Heart right ventricle (tissue), 16 donors: ENCODE measurements around the gene CIB2. TPM values are rescaled to one million over a fixed set of nuclear protein-coding genes. Genes with fewer than 3 reads are reported as not detected.

Experiments used
- ATAC-seq, 8 donors: fragments of 200-7000 bp; cut with Tn5 transposase; one replicate each; pipeline ENCODE4 v1.9.1; 2020; ENCODE audit warnings: mild to moderate bottlenecking in 8 of 8, moderate library complexity in 8 of 8, moderate number of reproducible peaks in 1 of 8
- DNase-seq, 2 donors: peaks; one replicate each; pipeline ENCODE4 v3.0.0-alpha.2; 2020
- H3K27ac ChIP-seq, 10 donors: fragments of 200-600 bp; sonication (generic) in 2 of 10; one replicate each; pipeline versions ENCODE4 v1.5.0 to v1.8.0; 2020 to 2022; ENCODE audit warnings: mild to moderate bottlenecking in 3 of 10
- H3K27me3 ChIP-seq, 7 donors: fragments of 200-600 bp; one replicate each; pipeline ENCODE4 v1.8.0; 2021 to 2022; ENCODE audit warnings: mild to moderate bottlenecking in 2 of 7
- H3K36me3 ChIP-seq, 9 donors: fragments of 200-600 bp; sonication (generic) in 1 of 9; one replicate each; pipeline versions ENCODE4 v1.5.0 to v1.8.0; 2020 to 2022; ENCODE audit warnings: mild to moderate bottlenecking in 2 of 9
- H3K4me1 ChIP-seq, 9 donors: fragments of 200-600 bp; sonication (generic) in 1 of 9; one replicate each; pipeline versions ENCODE4 v1.5.0 to v1.8.0; 2020 to 2022; ENCODE audit warnings: mild to moderate bottlenecking in 4 of 9
- H3K4me3 ChIP-seq, 10 donors: fragments of 200-600 bp; sonication (generic) in 2 of 10; one replicate each; pipeline versions ENCODE4 v1.5.0 to v1.8.0; 2020 to 2022; ENCODE audit warnings: mild to moderate bottlenecking in 7 of 10, moderate library complexity in 2 of 10
- H3K9me3 ChIP-seq, 11 donors: fragments of 200-600 bp in 10 of 11; sonication (generic) in 2 of 11; one replicate each; pipeline versions ENCODE4 v1.5.0 to v1.8.0; 2013 to 2022; ENCODE audit warnings: mild to moderate bottlenecking in 2 of 11, control low read depth in 1 of 11, moderate library complexity in 1 of 11
- WGBS, 2 donors: extraction: QIAGEN DNeasy Blood & Tissue Kit; methylation state at CpG; one replicate each; pipeline ENCODE4 v1.1.7; 2013; ENCODE audit warnings: inconsistent platforms in 1 of 2; 5-methylcytosine and 5-hydroxymethylcytosine counted together
- intact Hi-C, 10 donors: fragments of 100-400 bp; cut with DNase I; formaldehyde crosslinking; loops; one replicate each; pipeline versions ENCODE4 v1.11.1 to v1.14.2; 2022
- polyA plus RNA-seq, 2 donors: library from polyadenylated mRNA; stranded (reverse); fragments of 200-250 nt; gene quantifications; one replicate each; pipeline ENCODE4 v1.2.3, GENCODE V29; 2013
- total RNA-seq, 10 donors: library from RNA; stranded (reverse); fragmentation: NEBNext Ultra II Directional in 3 of 10; extraction: Animal tissue kit (Norgen Biotek cat#: 25700) in 3 of 10; gene quantifications; one replicate each; pipeline versions ENCODE4 v1.2.1 to v1.2.4, GENCODE V29; 2021 to 2023
- TF ChIP-seq, protein P1 (sequence below), 9 donors: fragments of 200-600 bp; sonication (generic) in 2 of 9; IDR thresholded peaks; one replicate each; pipeline versions ENCODE4 v1.5.0 to v1.8.0; 2021 to 2022; ENCODE audit warnings: antibody characterized with exemption in 9 of 9, mild to moderate bottlenecking in 5 of 9, moderate library complexity in 1 of 9
- donor health status: Arrhythmogenic right ventricular cardiomyopathy.
- donor health status: ischemic (EF 13 %, LVEDD 7.1; RV severe dilation, severe dysfunction).
- donor health status: healthy with polysubstance abuse.
- donor health status: DM: no; HTN: yes; CAD: no.
- donor health status: DM: no; HTN: no; CAD: no.
- donor health status: ischemic (EF 25% LVEDD 6.9; RV normal size, moderate dysfunction).
- donor health status: ischemic (EF 25% LVEDD 5.7; RV mildly dilated, moderate dysfunction).
- donor health status: healthy.
- donor health status: DM: yes; HTN: yes; CAD: no.
- donor health status: Ischemic cardiomyopathy.
- donor health status: ischemic (EF 35%, LVEDD 5.7; RV mildly dilated, moderate dysfunction).
- donor health status: nonischemic (EF 11% LVEDD 7.7; RV severe dilation, severe dysfunction).
- donor health status: DM: yes; HTN: yes; CAD: no.
- donor health status: PGD.
- donor health status: ischemic (EF 29% LVEDD 5.4; RV normal size, mild dysfunction).
- donor health status: nonischemic (EF 23%, LVEDD 6.1; RV moderate dilation, normal function).

The CIB2 gene
- total and polyA plus RNA-seq, 12 donors: 2.6 to 32.3 (median 13.7) TPM

DNA sequence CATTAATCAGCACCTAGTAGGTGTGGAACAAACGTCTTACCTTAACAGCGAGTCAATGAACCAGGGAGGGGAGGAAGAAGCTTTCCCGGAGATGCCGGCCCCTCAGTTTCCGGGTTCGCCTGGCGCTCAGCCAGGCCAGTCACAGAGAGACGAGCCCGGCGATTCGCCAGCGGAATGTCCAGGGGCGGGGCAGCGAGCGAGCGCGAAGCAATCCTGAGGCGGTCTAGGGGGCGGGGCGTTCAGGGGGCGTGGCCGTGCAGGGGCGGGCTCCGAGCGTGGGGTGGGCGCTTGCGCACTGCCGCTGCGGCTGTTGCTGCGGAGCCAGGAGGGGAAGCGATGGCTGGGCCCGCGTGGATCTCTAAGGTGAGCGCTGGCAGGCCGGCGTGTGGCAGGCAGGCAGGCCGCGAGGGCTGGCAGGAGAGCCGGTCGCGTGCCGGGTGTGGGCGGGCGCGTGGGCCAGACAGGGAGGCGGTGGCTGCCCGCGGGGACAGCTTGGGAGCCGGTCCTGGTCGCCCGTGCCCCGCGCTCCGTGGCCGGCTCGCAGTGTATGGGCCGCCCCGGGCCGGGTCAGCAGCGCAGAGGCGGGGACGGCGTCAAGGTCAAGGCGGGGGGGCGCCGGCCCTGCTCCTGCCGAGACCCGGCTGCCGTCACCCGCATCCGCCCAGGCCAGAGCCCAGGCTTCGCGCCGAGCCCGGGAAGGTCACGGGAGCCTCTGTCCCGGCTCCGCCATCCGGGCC lies 18.0 kb upstream of the CIB2 start, which contains the start of gene IDH3A:
IDH3A (plus strand) TSS at position 295 of the 737 bp plus-strand sequence; CDS start at position 337, 42 bp downstream.
- intact Hi-C loops: loop anchor here in 1 of 10 donors (2.0 kb wide), 1 partner anchor 18 kb away; the partner anchor contains the start of gene CIB2
- Histone ChIP-seq H3K36me3 (peaks cover 0 to 6% (median 0%) of the 10 kb centered on the region in 9 donors), H3K27me3 (no peaks in the 10 kb centered on the region), H3K4me3 (peak within 1 kb of the TSS; percentile 68 to 88 (median 79)), H3K27ac (peak within 1 kb of the TSS; percentile 79 to 97 (median 92)), H3K4me1 (peaks cover 4 to 61% (median 34%) of the 10 kb centered on the region in 9 donors), H3K9me3 (no peaks in the 10 kb centered on the region)
- TF ChIP-seq, protein P1, sequence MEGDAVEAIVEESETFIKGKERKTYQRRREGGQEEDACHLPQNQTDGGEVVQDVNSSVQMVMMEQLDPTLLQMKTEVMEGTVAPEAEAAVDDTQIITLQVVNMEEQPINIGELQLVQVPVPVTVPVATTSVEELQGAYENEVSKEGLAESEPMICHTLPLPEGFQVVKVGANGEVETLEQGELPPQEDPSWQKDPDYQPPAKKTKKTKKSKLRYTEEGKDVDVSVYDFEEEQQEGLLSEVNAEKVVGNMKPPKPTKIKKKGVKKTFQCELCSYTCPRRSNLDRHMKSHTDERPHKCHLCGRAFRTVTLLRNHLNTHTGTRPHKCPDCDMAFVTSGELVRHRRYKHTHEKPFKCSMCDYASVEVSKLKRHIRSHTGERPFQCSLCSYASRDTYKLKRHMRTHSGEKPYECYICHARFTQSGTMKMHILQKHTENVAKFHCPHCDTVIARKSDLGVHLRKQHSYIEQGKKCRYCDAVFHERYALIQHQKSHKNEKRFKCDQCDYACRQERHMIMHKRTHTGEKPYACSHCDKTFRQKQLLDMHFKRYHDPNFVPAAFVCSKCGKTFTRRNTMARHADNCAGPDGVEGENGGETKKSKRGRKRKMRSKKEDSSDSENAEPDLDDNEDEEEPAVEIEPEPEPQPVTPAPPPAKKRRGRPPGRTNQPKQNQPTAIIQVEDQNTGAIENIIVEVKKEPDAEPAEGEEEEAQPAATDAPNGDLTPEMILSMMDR (IDR thresholded peaks at IDR 0.05): no peak
- 0 to 1% methylated on average over 73 to 79 of the region's 79 CpGs for WGBS, 2 donors
- ATAC-seq: peak; percentile 97 to 99 (median 98)
- peak; percentile 100 for DNase-seq

DNA sequence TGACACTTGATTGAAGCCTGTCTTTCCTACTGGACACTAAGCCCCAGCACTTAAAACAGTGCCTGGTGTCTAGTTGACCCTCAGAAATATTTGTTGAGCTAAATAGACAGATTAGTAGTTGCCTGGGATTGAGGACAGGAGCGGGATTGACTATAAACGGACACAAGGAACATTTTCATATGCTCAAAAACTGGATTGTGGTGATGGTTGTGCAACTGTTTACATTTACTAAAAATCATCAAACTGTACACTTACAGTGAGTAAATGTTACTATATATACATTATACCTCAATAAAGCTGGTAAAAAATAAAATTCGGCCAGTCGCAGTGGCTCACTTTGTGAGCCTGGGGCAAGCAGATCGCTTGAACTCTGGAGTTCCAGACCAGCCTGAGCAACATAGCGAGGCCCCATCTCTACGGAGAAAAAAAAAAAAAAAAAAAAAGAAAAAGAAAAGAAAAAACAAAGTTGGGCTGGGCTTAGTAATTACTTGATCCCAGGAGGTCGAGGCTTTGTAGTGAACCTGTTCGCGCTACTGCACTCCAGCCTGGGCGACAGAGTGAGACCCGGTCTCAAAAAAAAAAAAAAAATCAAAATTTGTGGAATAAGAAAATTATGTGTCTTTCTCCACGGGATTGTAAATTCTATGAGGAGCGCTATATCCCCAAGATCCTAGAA lies 17.3 kb upstream of the CIB2 start:
- H3K4me1 ChIP-seq: peaks cover 4 to 54% (median 30%) of the 10 kb centered on the region in 9 donors
- peak overlapping the region in 9 of 10 donors; percentile 71 to 88 (median 79) for H3K4me3 ChIP-seq
- no peaks in the 10 kb centered on the region for H3K9me3 ChIP-seq
- intact Hi-C loops: loop anchor here in 1 of 10 donors (2.0 kb wide), 1 partner anchor 18 kb away; the partner anchor contains the start of gene CIB2
- no peak for DNase-seq
- H3K27ac ChIP-seq: peak overlapping the region in 9 of 10 donors; percentile 23 to 97 (median 93)
- ATAC-seq: peak in 1 of 8 donors; percentile 3
- 20 to 21% methylated on average over 14 of the region's 14 CpGs for WGBS, 2 donors
- TF ChIP-seq, protein P1 (IDR thresholded peaks at IDR 0.05): no peak
- no peaks in the 10 kb centered on the region for H3K27me3 ChIP-seq
- peaks cover 0 to 6% (median 0%) of the 10 kb centered on the region in 9 donors for H3K36me3 ChIP-seq

DNA sequence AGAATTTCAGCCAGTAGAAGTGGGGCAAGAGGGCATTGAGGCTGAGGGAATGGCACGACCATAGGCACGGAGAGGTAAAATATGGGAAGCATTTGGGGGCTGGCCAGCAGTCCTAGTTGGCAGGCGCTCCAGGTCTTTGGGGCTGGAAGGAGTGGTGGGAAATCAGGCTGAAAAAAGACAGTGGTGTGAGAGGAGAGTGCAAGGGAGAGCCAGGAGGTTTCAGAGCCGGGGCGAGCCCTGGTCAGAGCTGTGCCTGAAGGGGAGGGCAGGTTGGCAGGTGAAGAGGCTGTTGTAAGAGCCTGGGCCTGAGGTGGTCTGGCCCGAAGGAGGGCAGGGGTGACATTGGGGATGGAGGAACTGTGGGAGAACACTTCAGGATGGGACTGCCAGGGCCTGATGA lies 16.3 kb upstream of the CIB2 start:
- peaks cover 4 to 44% (median 25%) of the 10 kb centered on the region in 9 donors for H3K4me1 ChIP-seq
- no peaks in the 10 kb centered on the region for H3K27me3 ChIP-seq
- no peaks in the 10 kb centered on the region for H3K9me3 ChIP-seq
- peaks cover 0 to 6% (median 0%) of the 10 kb centered on the region in 9 donors for H3K36me3 ChIP-seq
- DNase-seq (peak; percentile 34 to 58), ATAC-seq (peak in 6 of 8 donors; percentile 17 to 53 (median 40))
- H3K27ac ChIP-seq: peak overlapping the region in 7 of 10 donors; percentile 57 to 97 (median 91)
- WGBS, 2 donors: 58 to 77% methylated on average over 6 of the region's 6 CpGs
- intact Hi-C loops: no loop called here
- H3K4me3 ChIP-seq: no peak overlapping the region
- TF ChIP-seq, protein P1 (IDR thresholded peaks at IDR 0.05): no peak

DNA sequence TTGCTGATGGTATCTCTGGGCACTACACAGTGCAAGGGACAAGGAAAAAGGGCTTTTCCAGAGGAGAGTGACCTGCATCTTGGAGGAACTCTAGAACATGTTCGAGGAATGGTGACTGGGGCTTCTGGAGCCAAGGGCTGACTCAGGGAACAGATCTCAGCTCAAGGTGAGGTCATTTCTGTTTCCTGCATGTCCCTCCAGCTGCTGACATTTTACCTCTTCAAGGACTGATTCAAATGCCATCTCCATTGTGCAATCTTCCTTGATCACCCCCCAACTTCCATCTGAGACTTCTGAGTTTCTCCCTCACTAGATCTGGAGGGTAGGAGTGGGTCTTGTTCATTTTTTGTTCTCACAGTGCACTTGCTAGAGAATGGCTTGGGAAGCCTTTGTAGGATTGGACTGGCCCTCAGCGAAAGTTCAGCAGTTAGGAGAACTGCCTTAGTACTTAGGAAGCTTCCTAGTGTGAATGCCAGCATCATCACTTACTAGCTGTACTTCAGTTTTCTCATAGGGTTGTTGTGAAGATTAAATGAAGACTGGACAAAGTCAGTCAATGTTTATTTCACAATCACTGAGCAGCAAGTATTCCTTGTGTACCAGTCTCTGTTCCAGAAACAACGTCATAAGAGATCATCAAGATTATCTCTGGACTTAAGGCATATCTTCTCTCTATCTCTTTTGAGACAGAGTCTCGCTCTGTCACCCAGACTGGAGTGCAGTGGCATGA lies 15.3 kb upstream of the CIB2 start:
- ATAC-seq (no peak), DNase-seq (no peak)
- H3K4me1 ChIP-seq: peaks cover 4 to 40% (median 25%) of the 10 kb centered on the region in 9 donors
- no peak overlapping the region for H3K4me3 ChIP-seq
- no peaks in the 10 kb centered on the region for H3K9me3 ChIP-seq
- peaks cover 0 to 6% (median 0%) of the 10 kb centered on the region in 9 donors for H3K36me3 ChIP-seq
- intact Hi-C loops: no loop called here
- H3K27ac ChIP-seq: peak overlapping the region in 6 of 10 donors; percentile 66 to 97 (median 92)
- WGBS, 2 donors: 77 to 86% methylated on average over 4 of the region's 4 CpGs
- TF ChIP-seq, protein P1 (IDR thresholded peaks at IDR 0.05): no peak
- H3K27me3 ChIP-seq: no peaks in the 10 kb centered on the region
